Upper lobe of left lung (tissue), 6 donors: ENCODE measurements around the gene CCNI2. TPM values are rescaled to one million over a fixed set of nuclear protein-coding genes. Genes with fewer than 3 reads are reported as not detected.

Experiments
- ATAC-seq, 2 donors: fragments of 200-7000 bp; cut with Tn5 transposase; one replicate each; pipeline ENCODE4 v1.9.1; 2022; ENCODE audit warnings: mild to moderate bottlenecking in 2 of 2, moderate library complexity in 2 of 2; ENCODE audit not compliant: low FRiP score in 2 of 2
- DNase-seq, 2 donors: peaks; one replicate each; pipeline ENCODE4 v3.0.0-alpha.2; 2019 to 2020
- H3K27ac ChIP-seq, 4 donors: fragments of 200-600 bp; sonication (generic); one replicate each; pipeline ENCODE4 v1.5.1; 2016 to 2019
- H3K27me3 ChIP-seq, 4 donors: fragments of 200-600 bp; sonication (generic); one replicate each; pipeline ENCODE4 v1.5.1; 2017 to 2019
- H3K36me3 ChIP-seq, 4 donors: fragments of 200-600 bp; sonication (generic); one replicate each; pipeline ENCODE4 v1.5.1; 2016 to 2019
- H3K4me1 ChIP-seq, 4 donors: fragments of 200-600 bp; sonication (generic); one replicate each; pipeline ENCODE4 v1.5.1; 2018 to 2019
- H3K4me3 ChIP-seq, 4 donors: fragments of 200-600 bp; sonication (generic); one replicate each; pipeline ENCODE4 v1.5.1; 2017 to 2019; ENCODE audit warnings: mild to moderate bottlenecking in 2 of 4, moderate library complexity in 1 of 4
- H3K9me3 ChIP-seq, 4 donors: fragments of 200-600 bp; sonication (generic); one replicate each; pipeline ENCODE4 v1.5.1; 2018 to 2019
- CTCF ChIP-seq, 6 experiments: fragments of 450-650 bp in 4 of 6; fragments of 200-600 bp in 2 of 6; sonication (generic) in 2 of 6; IDR thresholded peaks; one replicate each; pipeline ENCODE4 v1.5.1; 2016 to 2019; ENCODE audit warnings: antibody characterized with exemption in 6 of 6
- EP300 ChIP-seq, 4 donors: sonication (generic); formaldehyde crosslinking; IDR thresholded peaks; one replicate each; pipeline ENCODE4 v1.5.1; 2017; ENCODE audit warnings: antibody characterized with exemption in 4 of 4, control low read depth in 2 of 4
- POLR2A ChIP-seq, 4 donors: fragments of 450-650 bp; IDR thresholded peaks; one replicate each; pipeline ENCODE4 v1.5.1; 2016 to 2017; ENCODE audit warnings: antibody characterized with exemption in 4 of 4, mild to moderate bottlenecking in 2 of 4
- POLR2AphosphoS5 ChIP-seq, 2 donors: sonication (generic); formaldehyde crosslinking; IDR thresholded peaks; one replicate each; pipeline ENCODE4 v1.5.1; 2017; ENCODE audit warnings: antibody characterized with exemption in 2 of 2
- WGBS, 2 donors: methylation state at CpG; one replicate each; pipeline ENCODE4 v1.1.5; 2017 to 2018; 5-methylcytosine and 5-hydroxymethylcytosine counted together
- total RNA-seq, 6 donors: library from RNA; depleted of rRNA in 4 of 6; stranded (reverse); fragments of >200 nt in 4 of 6; gene quantifications; one replicate each; pipeline versions ENCODE4 v1.1.0 to v1.2.1, GENCODE V29; 2016 to 2021
- donor health status: DM: no; HTN: no; CAD: no; lungs with moderate emphysema.
- donor health status: DM: no; HTN: yes; CAD: no; lungs with severe emphysema.

Gene CCNI2
- total RNA-seq, 6 donors from 2014 or later = 0.26 to 0.84 (median 0.46) TPM; not detected in 1

DNA sequence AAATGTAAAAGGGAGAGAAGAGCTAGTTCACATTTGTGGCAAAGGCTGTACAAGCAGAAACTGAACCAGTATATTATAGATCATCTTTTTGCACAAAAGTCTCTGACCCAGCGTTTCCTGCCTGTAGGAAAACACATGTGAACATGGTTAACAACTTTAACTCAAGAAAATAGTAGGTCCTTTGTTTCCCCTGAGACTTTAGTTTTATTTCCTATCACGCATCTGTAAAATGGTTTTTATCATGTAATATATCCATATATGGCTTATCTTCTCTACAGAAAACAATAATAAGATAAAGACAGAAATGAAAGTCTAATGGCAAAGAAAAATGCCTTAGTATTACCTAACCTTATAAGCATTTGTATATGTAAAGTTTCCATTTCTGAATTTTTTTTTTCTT lies 12.5 kb upstream of the CCNI2 start:
- no peak overlapping the region for H3K4me3 ChIP-seq
- H3K36me3 ChIP-seq = peaks cover 0 to 6% (median 0%) of the 10 kb centered on the region in 4 donors
- ATAC-seq (no peak), DNase-seq (no peak)
- no peak overlapping the region for H3K27ac ChIP-seq
- H3K9me3 ChIP-seq = no peaks in the 10 kb centered on the region
- H3K27me3 ChIP-seq = no peaks in the 10 kb centered on the region
- 92 to 95% methylated on average over 2 of the region's 2 CpGs for whole genome bisulfite sequencing, 2 donors
- H3K4me1 ChIP-seq = peaks cover 6 to 13% (median 10%) of the 10 kb centered on the region in 4 donors
- TF ChIP-seq POLR2AphosphoS5 (IDR thresholded peaks at IDR 0.05) = no peak
- TF ChIP-seq EP300 (IDR thresholded peaks at IDR 0.05) = no peak
- TF ChIP-seq POLR2A (IDR thresholded peaks at IDR 0.05) = no peak
- TF ChIP-seq CTCF (IDR thresholded peaks at IDR 0.05) = no peak

DNA sequence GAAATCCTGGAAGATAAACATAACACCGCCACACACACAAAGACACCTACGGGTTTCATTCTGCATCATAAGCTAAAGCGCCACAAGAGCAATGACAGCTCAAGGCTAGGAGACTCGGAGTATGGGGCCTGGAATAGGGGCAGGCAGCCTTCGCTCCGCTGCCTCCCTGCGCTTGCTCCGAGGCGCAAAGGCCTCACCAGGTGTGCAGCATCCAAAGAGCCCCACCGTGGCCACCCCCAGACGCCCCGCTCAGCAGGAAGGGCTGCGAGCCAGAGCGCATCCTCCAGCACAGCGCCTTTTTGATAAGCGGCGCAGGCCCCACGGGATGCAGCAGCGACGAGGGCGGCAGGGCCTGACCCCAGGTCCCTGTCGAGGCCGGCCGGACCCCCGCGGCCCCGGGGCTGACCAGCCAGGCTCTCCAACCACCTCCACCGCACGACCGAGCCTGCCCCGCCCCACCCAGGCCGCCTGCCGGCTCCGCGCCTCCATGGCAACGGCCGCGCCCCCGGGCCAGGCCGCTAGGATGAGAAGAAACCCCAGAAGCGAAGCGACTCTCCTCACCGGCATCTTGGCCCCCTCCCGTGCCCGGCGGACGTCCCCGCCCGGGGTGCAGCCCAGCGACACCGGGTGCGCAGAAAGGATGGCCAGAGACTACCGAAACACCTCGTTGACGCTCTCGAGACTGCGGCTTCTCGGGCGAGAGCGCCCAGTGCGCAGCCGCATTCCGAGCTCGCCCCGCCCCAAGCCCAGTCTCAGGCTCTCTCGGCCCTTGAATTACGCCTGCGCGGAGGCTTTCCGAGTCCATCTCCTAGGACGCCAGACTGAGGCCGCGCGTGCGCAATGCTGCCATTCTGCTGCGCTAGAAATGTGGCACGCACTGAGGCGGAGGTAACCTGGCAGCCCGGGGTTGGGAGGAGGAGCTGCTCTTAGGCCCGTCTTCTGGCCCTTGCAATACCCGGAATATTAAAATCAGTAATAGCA lies 10.1 kb upstream of the CCNI2 start, which contains the start of gene KIF3A:
KIF3A (minus strand) TSS at position 694 of the 981 bp plus-strand sequence; CDS start at position 567, 127 bp downstream.
- 2 to 3% methylated on average over 30 to 35 of the region's 81 CpGs for WGBS, 2 donors
- no peaks in the 10 kb centered on the region for H3K9me3 ChIP-seq
- H3K36me3 ChIP-seq = peaks cover 0 to 6% (median 0%) of the 10 kb centered on the region in 4 donors
- peaks cover 6 to 13% (median 10%) of the 10 kb centered on the region in 4 donors for H3K4me1 ChIP-seq
- no peaks in the 10 kb centered on the region for H3K27me3 ChIP-seq
- TF ChIP-seq CTCF (IDR thresholded peaks at IDR 0.05) (peak; percentile 12 to 68 (median 55)), POLR2A (IDR thresholded peaks at IDR 0.05) (peak in 1 of 4 donors; percentile 61), POLR2AphosphoS5 (IDR thresholded peaks at IDR 0.05) (peak in 1 of 2 donors; percentile 64), EP300 (IDR thresholded peaks at IDR 0.05) (no peak)
- H3K27ac ChIP-seq = peak within 1 kb of the TSS; percentile 54 to 79 (median 58)
- H3K4me3 ChIP-seq = peak within 1 kb of the TSS; percentile 72 to 97 (median 88)
- peak; percentile 98 to 100 for ATAC-seq
- DNase-seq = peak; percentile 96 to 99

GRCh38 chr5:132737982-132738681 lies 9.1 kb upstream of the CCNI2 start:
- H3K36me3 ChIP-seq = peaks cover 0 to 3% (median 0%) of the 10 kb centered on the region in 4 donors
- ATAC-seq (no peak), DNase-seq (no peak)
- TF ChIP-seq EP300 (IDR thresholded peaks at IDR 0.05) (no peak), POLR2AphosphoS5 (IDR thresholded peaks at IDR 0.05) (no peak), CTCF (IDR thresholded peaks at IDR 0.05) (no peak), POLR2A (IDR thresholded peaks at IDR 0.05) (no peak)
- 63 to 71% methylated on average over 9 of the region's 9 CpGs for WGBS, 2 donors
- peak overlapping the region in 3 of 4 donors; percentile 72 to 91 (median 86) for H3K4me3 ChIP-seq
- peaks cover 6 to 13% (median 10%) of the 10 kb centered on the region in 4 donors for H3K4me1 ChIP-seq
- H3K27me3 ChIP-seq = no peaks in the 10 kb centered on the region
- H3K27ac ChIP-seq = peak overlapping the region in 1 of 4 donors; percentile 59
- H3K9me3 ChIP-seq = no peaks in the 10 kb centered on the region

- no peak overlapping the region for H3K4me3 ChIP-seq
- TF ChIP-seq POLR2AphosphoS5 (IDR thresholded peaks at IDR 0.05) (no peak), CTCF (IDR thresholded peaks at IDR 0.05) (no peak), POLR2A (IDR thresholded peaks at IDR 0.05) (no peak), EP300 (IDR thresholded peaks at IDR 0.05) (no peak)
- H3K4me1 ChIP-seq = peaks cover 6 to 13% (median 10%) of the 10 kb centered on the region in 4 donors
- 69 to 77% methylated on average over 1 of the region's 1 CpG for WGBS, 2 donors
- no peaks in the 10 kb centered on the region for H3K27me3 ChIP-seq
- DNase-seq = no peak
- no peak overlapping the region for H3K27ac ChIP-seq
- no peaks in the 10 kb centered on the region for H3K9me3 ChIP-seq
- H3K36me3 ChIP-seq = no peaks in the 10 kb centered on the region
- ATAC-seq = no peak
These were observed 8.0 kb upstream of the CCNI2 start for GRCh38 chr5:132739232-132739631.
